HCT116 (cell line): ENCODE measurements around the gene ITPK1. TPM values are rescaled to one million over a fixed set of nuclear protein-coding genes. Genes with fewer than 3 reads are reported as not detected.

Experiments
- ATAC-seq: fragments of 200-7000 bp; cut with Tn5 transposase; 2 replicates; pipeline ENCODE4 v1.9.1; 2020; ENCODE audit warnings: mild to moderate bottlenecking, moderate library complexity
- BruUV-seq: library from RNA; stranded (reverse); fragments of 400-500 nt; replicated peaks from 2 replicates; lab custom pipeline; 2021; lab: Mats Ljungman, UMichigan
- CTCF ChIA-PET: fragments of 300-600 bp; sonication (Branson Sonifier 250); formaldehyde crosslinking; loops from one replicate; lab custom pipeline; 2021; ENCODE audit warnings: antibody characterized with exemption; lab: Charles Lee
- POLR2A ChIA-PET: fragments of 300-600, 350-600 bp; sonication (Branson Sonifier 250); formaldehyde crosslinking; loops from one replicate; lab custom pipeline; 2021; ENCODE audit warnings: antibody characterized with exemption; lab: Charles Lee
- RAD21 ChIA-PET, 2 experiments: fragments of 300-600 bp; sonication (Branson Sonifier 250); formaldehyde crosslinking; loops; one replicate each; lab custom pipeline; 2023; ENCODE audit warnings: low total read pairs in 2 of 2; ENCODE audit not compliant: uncharacterized antibody in 2 of 2, unreplicated experiment in 2 of 2, low non-redundant PET in 1 of 2; lab: Charles Lee
- DNase-seq: peaks from one replicate; pipeline ENCODE4 v3.0.0-alpha.2; 2010; ENCODE audit warnings: low read depth, low spot score
- H2AFZ ChIP-seq: fragments of 200-600 bp; shearing (Covaris generic), sonication (generic); 2 replicates; pipeline ENCODE4 v1.6.1; 2017; ENCODE audit warnings: low read depth, mixed run types, mixed read lengths, antibody characterized with exemption, low read length; ENCODE audit not compliant: poor library complexity, severe bottlenecking
- H3K27ac ChIP-seq: 2 replicates; pipeline ENCODE4 v1.5.1; 2012; ENCODE audit warnings: low read depth, low read length
- H3K27me3 ChIP-seq: fragments of 200-600 bp; sonication (generic); 2 replicates; pipeline ENCODE4 v1.6.1; 2016; ENCODE audit warnings: mixed run types, low read length, mixed read lengths; ENCODE audit not compliant: insufficient read depth
- H3K36me3 ChIP-seq, 2 experiments: fragments of 200-500 bp in 1 of 2; fragments of 200-600 bp in 1 of 2; sonication (Bioruptor generic) in 1 of 2; sonication (generic) in 1 of 2; 2 replicates each; pipeline versions ENCODE4 v1.5.1 to v1.6.1; 2014 to 2016; ENCODE audit warnings: low read length in 2 of 2, inconsistent platforms in 1 of 2, mixed read lengths in 1 of 2, mixed run types in 1 of 2; ENCODE audit not compliant: insufficient read depth in 2 of 2, control insufficient read depth in 1 of 2
- H3K4me1 ChIP-seq, 2 experiments: fragments of 200-600 bp in 1 of 2; sonication (generic) in 1 of 2; 2 replicates each; pipeline versions ENCODE4 v1.5.1 to v1.6.1; 2012 to 2017; ENCODE audit warnings: low read length in 2 of 2, inconsistent platforms in 1 of 2, mild to moderate bottlenecking in 1 of 2, mixed read lengths in 1 of 2, mixed run types in 1 of 2, moderate library complexity in 1 of 2; ENCODE audit not compliant: insufficient read depth in 2 of 2, control insufficient read depth in 1 of 2
- H3K4me2 ChIP-seq: fragments of 200-600 bp; sonication (generic); 2 replicates; pipeline ENCODE4 v1.6.1; 2017; ENCODE audit warnings: mixed run types, low read length, mixed read lengths
- H3K4me3 ChIP-seq, 2 experiments: fragments of 200-600 bp in 1 of 2; sonication (generic) in 1 of 2; replicated peaks in 1 of 2; 2 replicates each; pipeline ENCODE4 v1.5.1; 2011 to 2016; ENCODE audit warnings: low read length in 2 of 2, control low read depth in 1 of 2, low read depth in 1 of 2, mild to moderate bottlenecking in 1 of 2, mixed read lengths in 1 of 2, mixed run types in 1 of 2
- H3K79me2 ChIP-seq: fragments of 200-600 bp; sonication (generic); 2 replicates; pipeline ENCODE4 v1.6.1; 2017; ENCODE audit warnings: mild to moderate bottlenecking, mixed run types, low read length, moderate library complexity, mixed read lengths; ENCODE audit not compliant: insufficient read depth
- H3K9ac ChIP-seq: fragments of 200-600 bp; sonication (generic); 2 replicates; pipeline ENCODE4 v1.6.1; 2016; ENCODE audit warnings: low read length, mixed read lengths
- H3K9me2 ChIP-seq: fragments of 200-600 bp; sonication (generic), shearing (Covaris generic); 2 replicates; pipeline ENCODE4 v1.6.1; 2017; ENCODE audit warnings: mixed run types, mild to moderate bottlenecking, moderate library complexity; ENCODE audit not compliant: insufficient read depth
- H3K9me3 ChIP-seq, 2 experiments: fragments of 200-500 bp in 1 of 2; fragments of 200-600 bp in 1 of 2; sonication (Bioruptor generic) in 1 of 2; sonication (generic) in 1 of 2; 2 replicates each; pipeline ENCODE4 v1.6.1; 2014 to 2017; ENCODE audit warnings: low read length in 2 of 2, mixed read lengths in 2 of 2, inconsistent platforms in 1 of 2, low read depth in 1 of 2, mild to moderate bottlenecking in 1 of 2, mixed run types in 1 of 2, moderate library complexity in 1 of 2; ENCODE audit not compliant: control insufficient read depth in 1 of 2, insufficient read depth in 1 of 2
- H4K20me1 ChIP-seq: fragments of 200-600 bp; sonication (generic), shearing (Covaris generic); 2 replicates; pipeline ENCODE4 v1.6.1; 2017; ENCODE audit warnings: mixed run types, mild to moderate bottlenecking, moderate library complexity; ENCODE audit not compliant: insufficient read depth
- ATF3 ChIP-seq: IDR thresholded peaks from 2 replicates; pipeline ENCODE4 v1.6.1; 2012
- CBX3 ChIP-seq: IDR thresholded peaks from 2 replicates; pipeline ENCODE4 v1.6.1; 2012; ENCODE audit warnings: low read depth
- CTCF ChIP-seq, 3 experiments: fragments of 200-600 bp in 1 of 3; sonication (generic) in 1 of 3; IDR thresholded peaks in 2 of 3; conservative IDR thresholded peaks in 1 of 3; 2 replicates each; pipeline ENCODE4 v1.5.1; 2012 to 2017; ENCODE audit warnings: low read depth in 2 of 3, low read length in 2 of 3, antibody characterized with exemption in 1 of 3, borderline replicate concordance in 1 of 3, control low read depth in 1 of 3, mild to moderate bottlenecking in 1 of 3, mixed read lengths in 1 of 3, mixed run types in 1 of 3, moderate library complexity in 1 of 3; ENCODE audit not compliant: insufficient read depth in 1 of 3
- JUND ChIP-seq: IDR thresholded peaks from 2 replicates; pipeline ENCODE4 v1.6.1; 2012
- SRF ChIP-seq: IDR thresholded peaks from 2 replicates; pipeline ENCODE4 v1.6.1; 2012; ENCODE audit warnings: low read depth
- TCF7L2 ChIP-seq: IDR thresholded peaks from 2 replicates; pipeline ENCODE4 v1.7.0; 2011; ENCODE audit warnings: borderline replicate concordance, inconsistent platforms; ENCODE audit not compliant: insufficient read depth, insufficient read length; ENCODE audit errors: extremely low read depth
- YY1 ChIP-seq: IDR thresholded peaks from 2 replicates; pipeline ENCODE4 v1.6.1; 2011; ENCODE audit warnings: low read length, low read depth, moderate library complexity, mild to moderate bottlenecking; ENCODE audit not compliant: insufficient replicate concordance; ENCODE audit errors: extremely low read depth
- ZFX ChIP-seq: fragments of 450-650 bp; IDR thresholded peaks from 2 replicates; pipeline ENCODE4 v1.6.1; 2017
- intact Hi-C: fragments of 100-400 bp; cut with micrococcal nuclease; formaldehyde crosslinking; loops from 2 replicates; pipeline ENCODE4 v1.10.0; 2022
- total RNA-seq: library from RNA; stranded (reverse); gene quantifications from one replicate; pipeline ENCODE4 v1.2.1, GENCODE V29; 2021; ENCODE audit not compliant: unreplicated experiment

The ITPK1 gene
- total RNA-seq, 1 experiment from 2014 or later: 70.2 TPM

GRCh38 chr14:92900660-92901059 lies 215.1 kb downstream of the ITPK1 start:
- CTCF ChIA-PET: no interaction called here
- H3K9ac ChIP-seq: no peak overlapping the region
- no peaks in the 10 kb centered on the region for H4K20me1 ChIP-seq
- TF ChIP-seq JUND (no peak), ZFX (no peak), ATF3 (no peak), YY1 (no peak), SRF (no peak), CTCF (IDR thresholded peaks at IDR 0.05 in 2 of 3, conservative IDR thresholded peaks at IDR 0.05 in 1 of 3; ENCODE audit: borderline replicate concordance in 1 of 3, insufficient read depth in 1 of 3, low read depth in 2 of 3, low read length in 2 of 3) (no peak)
- TF ChIP-seq, all 23 proteins: peak for 0
- H3K36me3 ChIP-seq: no peaks in the 10 kb centered on the region
- no peak overlapping the region for H3K27ac ChIP-seq
- no peaks in the 10 kb centered on the region for H3K9me3 ChIP-seq
- H3K9me2 ChIP-seq: no peaks in the 10 kb centered on the region
- no peak overlapping the region for H2AFZ ChIP-seq
- DNase-seq: no peak
- RAD21 ChIA-PET: no interaction called here
- ATAC-seq: 0 out of 2 replicates have a peak, but pooled peaks have one; percentile 24
- BruUV-seq: no TSS peak
- no peak overlapping the region for H3K4me2 ChIP-seq
- intact Hi-C loops: no loop called here
- H3K27me3 ChIP-seq: peaks cover 11% of the 10 kb centered on the region; the same call in 1 of the 2 replicates
- H3K4me1 ChIP-seq: peaks cover 4 to 25% of the 10 kb centered on the region in 2 experiments
- no peaks in the 10 kb centered on the region for H3K79me2 ChIP-seq
- POLR2A ChIA-PET: no interaction called here
- H3K4me3 ChIP-seq: no peak overlapping the region

GRCh38 chr14:92898566-92899131 lies 217.1 kb downstream of the ITPK1 start:
- no peaks in the 10 kb centered on the region for H3K36me3 ChIP-seq
- ChIA-PET RAD21 (no interaction called here), CTCF (no interaction called here)
- peaks cover 4 to 24% of the 10 kb centered on the region in 2 experiments for H3K4me1 ChIP-seq
- intact Hi-C loops: no loop called here
- no peak overlapping the region for H3K4me3 ChIP-seq
- H3K79me2 ChIP-seq: no peaks in the 10 kb centered on the region
- no TSS peak for BruUV-seq
- H3K27me3 ChIP-seq: peaks cover 11% of the 10 kb centered on the region; the same call in 1 of the 2 replicates
- peak overlapping the region; percentile 47; the same call in 1 of the 2 replicates for H3K4me2 ChIP-seq
- no peak overlapping the region for H3K9ac ChIP-seq
- no peak overlapping the region for H3K27ac ChIP-seq
- no peaks in the 10 kb centered on the region for H3K9me2 ChIP-seq
- H2AFZ ChIP-seq: peak overlapping the region; percentile 51
- no peak for TF ChIP-seq TCF7L2
- no peak for TF ChIP-seq CBX3
- TF ChIP-seq JUND: no peak
- TF ChIP-seq, all 23 proteins: peak for 0
- POLR2A ChIA-PET: no interaction called here
- Histone ChIP-seq H3K9me3 (no peaks in the 10 kb centered on the region), H4K20me1 (no peaks in the 10 kb centered on the region)
- DNase-seq: no peak
- no peak for ATAC-seq
